HG03175 (cell line): ENCODE measurements around the gene MYBPC1.
"Not testable (repeated sequence)": the region's sequence is repeated elsewhere in the genome, so short reads cannot be mapped to it uniquely, and the experiment has no call there.

Experiments
- ATAC-seq: cut with Tn5 transposase; IDR thresholded peaks from one replicate; pipeline ENCODE4 v1.9.1; 2021; ENCODE audit warnings: mild to moderate bottlenecking, moderate library complexity; ENCODE audit not compliant: unreplicated experiment

MYBPC1 gene

DNA sequence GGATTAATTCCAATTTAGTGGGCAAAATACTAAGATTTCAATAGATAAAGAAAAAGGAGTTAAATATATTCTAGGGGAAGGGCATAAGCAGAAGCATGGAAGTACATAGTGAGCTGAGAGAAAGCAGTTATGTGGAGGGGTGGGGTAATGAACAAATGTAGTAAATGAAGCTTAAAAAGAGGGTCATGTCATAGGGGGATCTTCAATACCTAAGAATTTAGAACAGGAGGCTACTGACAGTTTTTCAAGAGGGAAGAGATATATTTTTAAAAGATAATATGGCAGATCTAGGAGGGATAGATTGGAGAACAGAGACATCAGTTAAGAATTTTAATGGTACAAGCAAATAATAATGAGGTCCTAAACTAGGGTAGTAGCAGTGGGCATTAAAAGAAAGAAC is 135.1 kb downstream of the MYBPC1 start:
- ATAC-seq: no peak

DNA sequence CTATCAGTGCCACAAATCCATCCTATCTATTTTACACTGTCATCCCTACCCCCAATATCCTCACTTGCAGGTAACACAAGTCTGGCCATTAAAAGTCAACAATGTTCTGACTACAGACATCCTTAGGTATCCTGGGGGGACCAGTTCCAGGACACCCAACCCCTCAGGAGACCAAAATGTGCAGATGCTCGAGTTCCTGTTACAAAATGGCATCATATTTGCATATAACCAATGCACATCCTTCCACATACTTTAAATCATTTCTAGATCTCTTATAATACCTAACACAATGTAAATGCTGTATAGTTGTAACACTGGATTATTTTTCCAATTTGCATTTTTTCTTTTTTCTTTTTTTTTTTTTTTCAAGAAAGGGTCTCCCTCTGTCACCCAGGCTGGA is 137.5 kb downstream of the MYBPC1 start:
- ATAC-seq: no peak

DNA sequence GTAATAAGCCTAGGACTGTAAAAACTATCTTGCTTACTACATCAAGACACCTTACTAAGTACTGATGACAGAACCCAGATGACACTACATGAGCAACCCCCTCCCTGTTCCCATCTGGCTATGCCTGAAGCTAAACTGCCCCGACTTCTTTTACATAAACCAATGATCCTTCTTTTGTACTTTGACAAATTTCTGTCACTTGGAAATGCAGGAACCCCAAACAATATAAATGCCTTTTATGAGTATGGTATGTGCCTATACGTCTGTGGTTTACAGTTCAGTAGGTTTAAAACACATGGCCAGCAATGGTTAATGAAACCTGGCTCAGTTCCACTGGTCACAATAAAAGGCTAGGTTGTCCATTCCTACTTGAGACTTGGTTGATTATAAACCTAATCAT is 138.4 kb downstream of the MYBPC1 start:
- ATAC-seq: no peak

DNA sequence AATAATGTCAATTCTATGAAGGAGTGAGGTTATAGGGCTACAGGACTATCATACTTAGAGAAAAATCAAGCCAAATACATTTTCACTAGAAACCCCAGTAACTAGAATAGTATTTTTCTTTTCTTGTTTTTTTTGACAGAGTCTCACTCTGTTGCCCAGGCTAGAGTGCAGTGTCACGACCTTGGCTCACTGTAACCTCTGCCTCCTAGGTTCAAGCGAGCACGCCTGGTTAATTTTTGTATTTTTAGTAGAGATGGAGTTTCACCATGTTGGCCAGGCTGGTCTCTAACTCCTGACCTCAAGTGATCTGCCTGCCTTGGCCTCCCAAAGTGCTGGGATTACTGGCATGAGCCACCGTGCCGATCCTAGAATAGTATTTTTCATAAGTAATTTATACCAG is 139.7 kb downstream of the MYBPC1 start:
- ATAC-seq: not testable (repeated sequence)
